Lower leg skin (tissue), 4 donors: Measurements from ENCODE around the gene CLEC9A. TPM values are rescaled to one million over a fixed set of nuclear protein-coding genes. Genes with fewer than 3 reads are reported as not detected.

Experiments
- DNase-seq, 2 donors: peaks; one replicate each; pipeline ENCODE4 v3.0.0-alpha.2; 2019; ENCODE audit warnings: low spot score in 2 of 2
- H3K4me3 ChIP-seq: fragments of 200-600 bp; sonication (generic); 2 replicates; pipeline ENCODE4 v1.5.1; 2017; ENCODE audit warnings: mild to moderate bottlenecking, low read depth; ENCODE audit not compliant: poor library complexity, severe bottlenecking
- POLR2A ChIP-seq, 2 donors: fragments of 450-650 bp; IDR thresholded peaks; one replicate each; pipeline ENCODE4 v1.6.1; 2016 to 2017; ENCODE audit warnings: antibody characterized with exemption in 2 of 2, mild to moderate bottlenecking in 1 of 2, moderate library complexity in 1 of 2
- WGBS, 2 donors: methylation state at CpG; one replicate each; pipeline ENCODE4 v1.1.5; 2018; 5-methylcytosine and 5-hydroxymethylcytosine counted together
- intact Hi-C: fragments of 100-400 bp; cut with DNase I; formaldehyde crosslinking; loops from one replicate; pipeline ENCODE4 v1.15.0; 2023; ENCODE audit warnings: low total_unique reads
- total RNA-seq, 4 donors: library from RNA; depleted of rRNA; stranded (reverse); fragments of >200 nt; gene quantifications; one replicate each; pipeline ENCODE4 v1.1.0, GENCODE V29; 2016
- TF ChIP-seq, protein P1 (sequence below), 3 donors: fragments of 450-650 bp; IDR thresholded peaks; one replicate each; pipeline ENCODE4 v1.5.1; 2016; ENCODE audit warnings: antibody characterized with exemption in 3 of 3, mild to moderate bottlenecking in 3 of 3, moderate library complexity in 2 of 3

CLEC9A gene
- total RNA-seq, 4 donors from 2014 or later: not detected

GRCh38 chr12:10088955-10089900 lies 58.7 kb downstream of the CLEC9A start:
- WGBS, 2 donors: 67 to 73% methylated on average over 8 of the region's 8 CpGs

DNA sequence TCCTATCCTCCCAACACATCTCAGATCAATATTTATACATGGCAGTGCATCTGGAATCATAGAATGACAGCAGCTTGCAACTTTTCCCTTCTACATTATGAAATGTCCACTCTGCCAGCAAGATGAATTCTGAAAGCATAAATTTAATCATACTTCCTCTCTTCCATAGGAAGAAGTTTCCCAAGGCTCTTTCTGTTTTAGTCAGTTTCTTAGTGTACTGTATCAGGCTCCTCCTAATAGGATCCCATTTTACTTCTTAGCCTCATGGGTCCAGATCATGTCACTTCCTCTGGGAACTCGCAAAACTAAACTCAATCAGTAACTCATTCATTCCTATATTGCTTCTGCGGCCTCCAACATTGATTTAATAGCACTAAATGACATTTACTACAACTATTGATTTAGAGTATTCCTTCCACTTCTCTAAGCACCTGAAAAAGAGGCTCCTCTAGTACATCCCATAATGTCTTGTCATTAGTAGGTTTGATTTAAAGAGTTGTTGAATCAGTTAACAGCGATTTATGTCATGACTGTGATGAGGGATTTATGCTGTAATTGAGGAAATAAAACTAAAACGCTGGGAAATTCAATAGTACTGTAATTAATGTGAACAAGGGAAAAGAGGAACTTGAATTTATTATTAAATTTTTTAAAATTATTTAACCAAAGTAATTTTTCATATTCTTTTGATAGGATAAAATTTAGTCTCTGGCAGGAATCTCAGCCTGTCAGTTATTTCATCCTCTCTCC lies 64.3 kb downstream of the CLEC9A start:
- no peak overlapping the region for H3K4me3 ChIP-seq
- intact Hi-C loops: no loop called here
- no peak for DNase-seq
- WGBS, 2 donors: 59 to 79% methylated on average over 4 of the region's 4 CpGs
- TF ChIP-seq POLR2A (IDR thresholded peaks at IDR 0.05): no peak
- TF ChIP-seq, protein P1, sequence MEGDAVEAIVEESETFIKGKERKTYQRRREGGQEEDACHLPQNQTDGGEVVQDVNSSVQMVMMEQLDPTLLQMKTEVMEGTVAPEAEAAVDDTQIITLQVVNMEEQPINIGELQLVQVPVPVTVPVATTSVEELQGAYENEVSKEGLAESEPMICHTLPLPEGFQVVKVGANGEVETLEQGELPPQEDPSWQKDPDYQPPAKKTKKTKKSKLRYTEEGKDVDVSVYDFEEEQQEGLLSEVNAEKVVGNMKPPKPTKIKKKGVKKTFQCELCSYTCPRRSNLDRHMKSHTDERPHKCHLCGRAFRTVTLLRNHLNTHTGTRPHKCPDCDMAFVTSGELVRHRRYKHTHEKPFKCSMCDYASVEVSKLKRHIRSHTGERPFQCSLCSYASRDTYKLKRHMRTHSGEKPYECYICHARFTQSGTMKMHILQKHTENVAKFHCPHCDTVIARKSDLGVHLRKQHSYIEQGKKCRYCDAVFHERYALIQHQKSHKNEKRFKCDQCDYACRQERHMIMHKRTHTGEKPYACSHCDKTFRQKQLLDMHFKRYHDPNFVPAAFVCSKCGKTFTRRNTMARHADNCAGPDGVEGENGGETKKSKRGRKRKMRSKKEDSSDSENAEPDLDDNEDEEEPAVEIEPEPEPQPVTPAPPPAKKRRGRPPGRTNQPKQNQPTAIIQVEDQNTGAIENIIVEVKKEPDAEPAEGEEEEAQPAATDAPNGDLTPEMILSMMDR (IDR thresholded peaks at IDR 0.05): no peak

More at GRCh38 chr12:10088955-10089900, 58.7 kb downstream of the CLEC9A start:
- intact Hi-C loops: no loop called here
- no peak overlapping the region for H3K4me3 ChIP-seq
- TF ChIP-seq, protein P1 (IDR thresholded peaks at IDR 0.05): no peak
- TF ChIP-seq POLR2A (IDR thresholded peaks at IDR 0.05): no peak
- no peak for DNase-seq

GRCh38 chr12:10095971-10096370 lies 65.5 kb downstream of the CLEC9A start:
- 88% methylated on average over 3 of the region's 3 CpGs for WGBS, 2 donors

DNA sequence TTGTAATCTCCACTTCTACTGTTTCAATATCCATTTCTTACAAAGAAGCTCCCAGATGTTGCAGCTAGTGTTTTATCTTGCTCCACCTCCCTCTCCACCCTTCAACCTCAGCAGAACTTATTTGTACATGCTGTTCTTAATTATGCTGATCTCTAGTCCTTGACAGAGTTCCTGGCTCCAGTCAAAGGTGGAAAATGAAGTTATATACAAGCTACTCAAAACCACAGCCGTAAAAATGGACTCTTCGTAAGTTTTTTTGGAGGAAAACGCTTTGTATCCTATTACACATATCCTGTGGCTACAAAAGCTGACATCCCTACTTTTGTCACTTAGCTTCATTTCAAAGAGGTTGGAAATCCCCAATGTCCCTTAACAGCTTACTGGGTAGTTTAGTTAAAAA lies 67.0 kb downstream of the CLEC9A start:
- H3K4me3 ChIP-seq: no peak overlapping the region
- 20 to 54% methylated on average over 3 of the region's 3 CpGs for WGBS, 2 donors

More at GRCh38 chr12:10095971-10096370, 65.5 kb downstream of the CLEC9A start:
- no peak for TF ChIP-seq POLR2A (IDR thresholded peaks at IDR 0.05)
- TF ChIP-seq, protein P1 (IDR thresholded peaks at IDR 0.05): no peak
- H3K4me3 ChIP-seq: no peak overlapping the region
- intact Hi-C loops: no loop called here
- DNase-seq: no peak

DNA sequence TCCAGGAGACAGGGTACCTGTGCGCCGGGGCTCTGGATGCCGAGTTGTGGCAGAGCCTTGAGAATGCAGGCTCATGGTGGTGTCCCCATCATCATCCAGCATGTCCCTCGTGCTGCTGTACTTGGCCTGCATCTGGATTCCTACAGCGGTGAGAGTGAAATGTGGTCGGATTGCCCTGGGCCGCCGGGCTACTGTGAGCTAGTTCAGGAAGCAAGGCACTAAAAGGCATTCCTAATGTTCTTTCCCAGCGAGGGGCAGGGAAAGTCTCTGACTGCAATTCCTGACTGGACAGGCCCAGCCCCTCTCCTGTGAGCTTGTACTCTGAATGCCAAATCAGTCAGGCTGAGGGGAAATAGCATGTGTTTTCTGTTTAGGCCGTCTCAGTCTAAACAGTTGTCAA lies 68.3 kb downstream of the CLEC9A start, which contains the start of gene CLEC1A:
Gene CLEC1A (minus strand): TSS at position 195 of the 400 bp plus-strand sequence. CDS start 63 bp downstream, at position 132.
- H3K4me3 ChIP-seq: no peak within 1 kb of the TSS
- 61 to 62% methylated on average over 10 of the region's 10 CpGs for WGBS, 2 donors
- DNase-seq: no peak
- TF ChIP-seq POLR2A (IDR thresholded peaks at IDR 0.05): no peak
- TF ChIP-seq, protein P1 (IDR thresholded peaks at IDR 0.05): no peak
- intact Hi-C loops: no loop called here

More for the DNA sequence above, 67.0 kb downstream of the CLEC9A start:
- TF ChIP-seq, protein P1 (IDR thresholded peaks at IDR 0.05): no peak
- no peak for TF ChIP-seq POLR2A (IDR thresholded peaks at IDR 0.05)
- intact Hi-C loops: no loop called here
- DNase-seq: no peak
